GM12878 (cell line): Measurements from ENCODE around the gene AP3S1. TPM values are rescaled to one million over a fixed set of nuclear protein-coding genes. Genes with fewer than 3 reads are reported as not detected.

Experiments
- ATAC-seq: fragments of 200-7000 bp; cut with Tn5 transposase; 3 replicates; pipeline ENCODE4 v1.9.1; 2020; ENCODE audit warnings: mild to moderate bottlenecking, moderate library complexity
- BruUV-seq: library from RNA; stranded (reverse); fragments of 400-500 nt; replicated peaks from 2 replicates; lab custom pipeline; 2021; lab: Mats Ljungman, UMichigan
- CTCF ChIA-PET: fragments of 300-600 bp; sonication (Branson Sonifier 250); formaldehyde crosslinking; extraction: SDS; loops from one replicate; lab custom pipeline; 2021; ENCODE audit warnings: inconsistent platforms; lab: Yijun Ruan, JAX
- POLR2A ChIA-PET: fragments of 350-600 bp; formaldehyde crosslinking; extraction: SDS; loops from one replicate; lab custom pipeline; 2021; ENCODE audit warnings: inconsistent platforms; lab: Charles Lee
- RAD21 ChIA-PET: fragments of 300-600 bp; sonication (Branson Sonifier 250); formaldehyde crosslinking; loops from one replicate; lab custom pipeline; 2023; ENCODE audit warnings: antibody characterized with exemption; ENCODE audit not compliant: unreplicated experiment; lab: Charles Lee
- SMC1A ChIA-PET: fragments of 300-600 bp; sonication (Branson Sonifier 250); formaldehyde crosslinking; loops from one replicate; lab custom pipeline; 2023; ENCODE audit not compliant: unreplicated experiment, uncharacterized antibody; lab: Charles Lee
- DNase-seq: peaks from one replicate; pipeline ENCODE4 v3.0.0-alpha.2; 2011; ENCODE audit warnings: low read depth, low spot score
- FAIRE-seq: peaks from 3 replicates; lab custom pipeline; 2011; peaks lifted over from hg19 to GRCh38; lab: Jason Lieb, UNC
- H2AFZ ChIP-seq: 2 replicates; pipeline ENCODE4 v1.6.0; 2011; ENCODE audit warnings: low read depth, low read length, control low read depth; ENCODE audit not compliant: control insufficient read depth
- H3K27ac ChIP-seq: 2 replicates; pipeline ENCODE4 v1.5.1; 2011; ENCODE audit warnings: control low read depth; ENCODE audit not compliant: control insufficient read depth, insufficient read depth
- H3K27me3 ChIP-seq, 2 experiments: replicated peaks in 1 of 2; 2 replicates each; pipeline versions ENCODE4 v1.6.0 to v1.6.1; 2011; ENCODE audit warnings: low read length in 1 of 2; ENCODE audit not compliant: control insufficient read depth in 2 of 2, insufficient read depth in 2 of 2
- H3K36me3 ChIP-seq, 2 experiments: 2 replicates each; pipeline ENCODE4 v1.5.1; 2011; ENCODE audit warnings: low read length in 1 of 2; ENCODE audit not compliant: control insufficient read depth in 2 of 2, insufficient read depth in 2 of 2
- H3K4me1 ChIP-seq: 2 replicates; pipeline ENCODE4 v1.6.1; 2011; ENCODE audit warnings: mild to moderate bottlenecking, low read length, moderate library complexity, mixed read lengths; ENCODE audit not compliant: control insufficient read depth, insufficient read depth
- H3K4me2 ChIP-seq: 2 replicates; pipeline ENCODE4 v1.6.0; 2011; ENCODE audit warnings: control low read depth; ENCODE audit not compliant: control insufficient read depth, insufficient read depth
- H3K4me3 ChIP-seq: fragments of 200-600 bp; sonication (generic); 2 replicates; pipeline ENCODE4 v1.5.1; 2016
- H3K79me2 ChIP-seq: 2 replicates; pipeline ENCODE4 v1.6.0; 2011; ENCODE audit warnings: low read length; ENCODE audit not compliant: control insufficient read depth, insufficient read depth
- H3K9ac ChIP-seq: 2 replicates; pipeline ENCODE4 v1.8.0; 2011; ENCODE audit warnings: low read length, control low read depth, mixed read lengths; ENCODE audit not compliant: control insufficient read depth, insufficient read depth
- H3K9me3 ChIP-seq: replicated peaks from 3 replicates; pipeline ENCODE4 v1.5.1; 2011; ENCODE audit warnings: mild to moderate bottlenecking, low read length; ENCODE audit not compliant: control insufficient read depth, insufficient read depth
- H4K20me1 ChIP-seq: 2 replicates; pipeline ENCODE4 v1.6.0; 2011; ENCODE audit not compliant: control insufficient read depth, insufficient read depth
- CREB1 ChIP-seq: IDR thresholded peaks from 2 replicates; pipeline ENCODE4 v1.6.1; 2012; ENCODE audit warnings: low read depth, mild to moderate bottlenecking, inconsistent platforms
- JUND ChIP-seq: IDR thresholded peaks from 2 replicates; pipeline ENCODE4 v1.6.1; 2012; ENCODE audit warnings: low read depth, mild to moderate bottlenecking, low read length, improper control_type of control experiment, moderate library complexity
- NBN ChIP-seq: fragments of 450-650 bp; IDR thresholded peaks from 2 replicates; pipeline ENCODE4 v1.6.1; 2016
- POLR2AphosphoS2 ChIP-seq: IDR thresholded peaks from 2 replicates; pipeline ENCODE4 v1.6.1; 2011; ENCODE audit warnings: low read depth, mild to moderate bottlenecking, low read length, improper control_type of control experiment, moderate library complexity
- SUZ12 ChIP-seq: fragments of 200-600 bp; sonication (generic); IDR thresholded peaks from one replicate; pipeline ENCODE4 v1.6.1; 2018; ENCODE audit warnings: antibody characterized with exemption, mild to moderate bottlenecking; ENCODE audit not compliant: unreplicated experiment
- WGBS: methylation state at CpG from one replicate; pipeline ENCODE4 v1.1.6; 2016; ENCODE audit warnings: low lambda C conversion rate; ENCODE audit not compliant: insufficient replicate concordance, insufficient coverage; ENCODE audit errors: missing lambda C conversion rate; 5-methylcytosine and 5-hydroxymethylcytosine counted together
- in situ Hi-C: fragments of 300-500 bp; cut with MboI; formaldehyde crosslinking; loops from 9 replicates; pipeline ENCODE4 v1.14.3; 2018; ENCODE audit warnings: mixed read lengths
- intact Hi-C: fragments of 100-400 bp; cut with micrococcal nuclease; formaldehyde crosslinking; loops from one replicate; pipeline ENCODE4 v1.14.2; 2022; ENCODE audit not compliant: unreplicated experiment
- polyA plus RNA-seq, 11 experiments: library from polyadenylated mRNA; depleted of rRNA in 4 of 11; unstranded in 6 of 11; stranded (reverse) in 5 of 11; fragments of >200 nt; fragmentation: Nextera tagmentation in 4 of 11; fragmentation: Illumina TruSeq in 1 of 11; extraction: Ambion mirVana in 4 of 11; extraction: Trizol in 1 of 11; gene quantifications; 1 replicate in 1 of 11; 2 replicates in 10 of 11; pipeline versions ENCODE4 v1.2.1 to v1.2.3, GENCODE V29; 2011 to 2016; ENCODE audit warnings: inconsistent platforms in 2 of 11, missing spikeins in 2 of 11, low read depth in 1 of 11
- total RNA-seq, 4 experiments: library from RNA; depleted of rRNA in 3 of 4; stranded (reverse); fragments of >200 nt in 3 of 4; fragmentation: Illumina TruSeq in 1 of 4; extraction: Trizol in 1 of 4; gene quantifications; 2 replicates each; pipeline versions ENCODE4 v1.2.1 to v1.2.3, GENCODE V29; 2013 to 2021
- TF ChIP-seq, protein P1 (sequence below): fragments of 450-650 bp; IDR thresholded peaks from 2 replicates; pipeline ENCODE4 v1.6.1; 2018; ENCODE audit warnings: borderline replicate concordance, mild to moderate bottlenecking; ENCODE audit not compliant: partially characterized antibody
- TF ChIP-seq, protein P2 (sequence below): fragments of 450-650 bp; IDR thresholded peaks from 2 replicates; pipeline ENCODE4 v1.6.1; 2017; ENCODE audit warnings: mild to moderate bottlenecking, moderate library complexity

Gene AP3S1
- total and polyA plus RNA-seq, 10 of the 15 experiments (the other 5 are each of a cell fraction or from before 2014, with no cell fraction given) = 36.4 to 137 (median 67.5) TPM

DNA sequence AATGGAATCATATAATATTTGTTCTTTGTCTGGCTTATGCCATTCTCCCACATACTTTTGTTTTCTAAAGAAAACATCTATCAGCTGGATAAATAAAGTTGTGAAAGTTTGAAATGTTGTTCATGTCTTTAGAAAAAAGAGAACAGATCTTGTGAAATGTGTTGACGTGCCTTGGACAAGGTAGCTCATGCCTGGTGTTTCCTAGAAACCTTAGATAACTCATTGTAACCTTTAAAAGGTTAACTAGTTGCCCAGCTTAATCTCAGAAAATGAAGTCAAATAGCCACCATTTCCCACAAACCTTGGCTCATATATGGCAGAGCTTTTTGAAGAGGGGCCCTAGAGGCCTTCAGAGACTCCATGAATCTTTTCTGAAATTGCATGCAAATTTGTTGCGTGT, 40.6 kb upstream of the AP3S1 start:
- WGBS = 66% methylated on average over 2 of the region's 2 CpGs
- ChIA-PET RAD21 (no interaction called here), POLR2A (no interaction called here), CTCF (interaction anchor here (1.0 kb wide), 1 partner anchor 171 kb away, joined by 3 read pairs; no protein-coding TSS in a partner anchor), SMC1A (interaction anchor here (0.7 to 1.6 kb wide), 2 partner anchors 13 to 16 kb away, joined by 3 to 4 read pairs; no protein-coding TSS in a partner anchor)
- Histone ChIP-seq H3K79me2 (no peaks in the 10 kb centered on the region), H3K4me2 (no peak overlapping the region), H3K9ac (no peak overlapping the region), H3K9me3 (no peaks in the 10 kb centered on the region), H3K36me3 (no peaks in the 10 kb centered on the region), H3K27me3 (no peaks in the 10 kb centered on the region; a peak in 2 of 4 replicates), H3K27ac (no peak overlapping the region), H3K4me3 (no peak overlapping the region), H4K20me1 (no peaks in the 10 kb centered on the region), H2AFZ (no peak overlapping the region), H3K4me1 (no peaks in the 10 kb centered on the region)
- FAIRE-seq (no peak), ATAC-seq (no peak), DNase-seq (no peak)
- in situ Hi-C loops = no loop called here
- no TSS peak for BruUV-seq
- intact Hi-C loops = no loop called here
- TF ChIP-seq JUND (no peak), SUZ12 (no peak), POLR2AphosphoS2 (no peak), NBN (no peak), CREB1 (no peak)
- TF ChIP-seq, protein P1, sequence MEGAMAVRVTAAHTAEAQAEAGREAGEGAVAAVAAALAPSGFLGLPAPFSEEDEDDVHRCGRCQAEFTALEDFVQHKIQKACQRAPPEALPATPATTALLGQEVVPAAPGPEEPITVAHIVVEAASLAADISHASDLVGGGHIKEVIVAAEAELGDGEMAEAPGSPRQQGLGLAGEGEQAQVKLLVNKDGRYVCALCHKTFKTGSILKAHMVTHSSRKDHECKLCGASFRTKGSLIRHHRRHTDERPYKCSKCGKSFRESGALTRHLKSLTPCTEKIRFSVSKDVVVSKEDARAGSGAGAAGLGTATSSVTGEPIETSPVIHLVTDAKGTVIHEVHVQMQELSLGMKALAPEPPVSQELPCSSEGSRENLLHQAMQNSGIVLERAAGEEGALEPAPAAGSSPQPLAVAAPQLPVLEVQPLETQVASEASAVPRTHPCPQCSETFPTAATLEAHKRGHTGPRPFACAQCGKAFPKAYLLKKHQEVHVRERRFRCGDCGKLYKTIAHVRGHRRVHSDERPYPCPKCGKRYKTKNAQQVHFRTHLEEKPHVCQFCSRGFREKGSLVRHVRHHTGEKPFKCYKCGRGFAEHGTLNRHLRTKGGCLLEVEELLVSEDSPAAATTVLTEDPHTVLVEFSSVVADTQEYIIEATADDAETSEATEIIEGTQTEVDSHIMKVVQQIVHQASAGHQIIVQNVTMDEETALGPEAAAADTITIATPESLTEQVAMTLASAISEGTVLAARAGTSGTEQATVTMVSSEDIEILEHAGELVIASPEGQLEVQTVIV = no peak
- TF ChIP-seq, protein P2, sequence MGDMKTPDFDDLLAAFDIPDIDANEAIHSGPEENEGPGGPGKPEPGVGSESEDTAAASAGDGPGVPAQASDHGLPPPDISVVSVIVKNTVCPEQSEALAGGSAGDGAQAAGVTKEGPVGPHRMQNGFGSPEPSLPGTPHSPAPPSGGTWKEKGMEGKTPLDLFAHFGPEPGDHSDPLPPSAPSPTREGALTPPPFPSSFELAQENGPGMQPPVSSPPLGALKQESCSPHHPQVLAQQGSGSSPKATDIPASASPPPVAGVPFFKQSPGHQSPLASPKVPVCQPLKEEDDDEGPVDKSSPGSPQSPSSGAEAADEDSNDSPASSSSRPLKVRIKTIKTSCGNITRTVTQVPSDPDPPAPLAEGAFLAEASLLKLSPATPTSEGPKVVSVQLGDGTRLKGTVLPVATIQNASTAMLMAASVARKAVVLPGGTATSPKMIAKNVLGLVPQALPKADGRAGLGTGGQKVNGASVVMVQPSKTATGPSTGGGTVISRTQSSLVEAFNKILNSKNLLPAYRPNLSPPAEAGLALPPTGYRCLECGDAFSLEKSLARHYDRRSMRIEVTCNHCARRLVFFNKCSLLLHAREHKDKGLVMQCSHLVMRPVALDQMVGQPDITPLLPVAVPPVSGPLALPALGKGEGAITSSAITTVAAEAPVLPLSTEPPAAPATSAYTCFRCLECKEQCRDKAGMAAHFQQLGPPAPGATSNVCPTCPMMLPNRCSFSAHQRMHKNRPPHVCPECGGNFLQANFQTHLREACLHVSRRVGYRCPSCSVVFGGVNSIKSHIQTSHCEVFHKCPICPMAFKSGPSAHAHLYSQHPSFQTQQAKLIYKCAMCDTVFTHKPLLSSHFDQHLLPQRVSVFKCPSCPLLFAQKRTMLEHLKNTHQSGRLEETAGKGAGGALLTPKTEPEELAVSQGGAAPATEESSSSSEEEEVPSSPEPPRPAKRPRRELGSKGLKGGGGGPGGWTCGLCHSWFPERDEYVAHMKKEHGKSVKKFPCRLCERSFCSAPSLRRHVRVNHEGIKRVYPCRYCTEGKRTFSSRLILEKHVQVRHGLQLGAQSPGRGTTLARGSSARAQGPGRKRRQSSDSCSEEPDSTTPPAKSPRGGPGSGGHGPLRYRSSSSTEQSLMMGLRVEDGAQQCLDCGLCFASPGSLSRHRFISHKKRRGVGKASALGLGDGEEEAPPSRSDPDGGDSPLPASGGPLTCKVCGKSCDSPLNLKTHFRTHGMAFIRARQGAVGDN = no peak
